Measurements from ENCODE around the gene CHI3L2. TPM values are rescaled to one million over a fixed set of nuclear protein-coding genes. Genes with fewer than 3 reads are reported as not detected.

Gene CHI3L2, protein sequence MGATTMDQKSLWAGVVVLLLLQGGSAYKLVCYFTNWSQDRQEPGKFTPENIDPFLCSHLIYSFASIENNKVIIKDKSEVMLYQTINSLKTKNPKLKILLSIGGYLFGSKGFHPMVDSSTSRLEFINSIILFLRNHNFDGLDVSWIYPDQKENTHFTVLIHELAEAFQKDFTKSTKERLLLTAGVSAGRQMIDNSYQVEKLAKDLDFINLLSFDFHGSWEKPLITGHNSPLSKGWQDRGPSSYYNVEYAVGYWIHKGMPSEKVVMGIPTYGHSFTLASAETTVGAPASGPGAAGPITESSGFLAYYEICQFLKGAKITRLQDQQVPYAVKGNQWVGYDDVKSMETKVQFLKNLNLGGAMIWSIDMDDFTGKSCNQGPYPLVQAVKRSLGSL
- polyA plus RNA-seq (2012; ENCODE audit: missing spikeins), result 2.4 TPM

DNA sequence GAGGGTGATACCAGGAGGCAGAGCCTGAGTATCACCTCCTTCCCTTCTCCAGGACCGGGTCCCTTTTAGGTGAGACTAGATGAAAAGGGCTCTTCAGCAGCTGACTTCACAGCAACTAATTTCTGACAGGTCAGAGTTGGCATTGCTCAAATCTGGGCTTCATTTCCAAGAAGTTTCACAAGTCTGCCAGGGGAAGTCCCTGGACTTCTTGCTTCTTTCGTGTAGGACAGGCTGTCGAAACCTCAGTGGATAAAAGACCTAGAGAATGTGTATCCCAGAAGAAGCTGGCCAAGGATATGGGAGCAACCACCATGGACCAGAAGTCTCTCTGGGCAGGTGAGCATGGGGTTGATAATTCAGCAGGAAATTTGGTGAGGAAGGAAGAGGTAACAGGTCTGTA is at the start of gene CHI3L2:
Gene CHI3L2, plus strand, starts transcription at position 280 of the 400 bp plus-strand sequence. Its CDS starts 17 bp downstream, at position 297.
- FAIRE-seq (no peak), DNase-seq (ENCODE audit: insufficient read length) (no peak)
- TF ChIP-seq POLR2AphosphoS5 (IDR thresholded peaks at IDR 0.05; ENCODE audit: low read depth, low read length) (no peak), POLR2A (IDR thresholded peaks at IDR 0.05; ENCODE audit: low read depth, low read length) (no peak), TAF1 (IDR thresholded peaks at IDR 0.05; ENCODE audit: borderline replicate concordance, low read depth, low read length) (no peak)

DNA sequence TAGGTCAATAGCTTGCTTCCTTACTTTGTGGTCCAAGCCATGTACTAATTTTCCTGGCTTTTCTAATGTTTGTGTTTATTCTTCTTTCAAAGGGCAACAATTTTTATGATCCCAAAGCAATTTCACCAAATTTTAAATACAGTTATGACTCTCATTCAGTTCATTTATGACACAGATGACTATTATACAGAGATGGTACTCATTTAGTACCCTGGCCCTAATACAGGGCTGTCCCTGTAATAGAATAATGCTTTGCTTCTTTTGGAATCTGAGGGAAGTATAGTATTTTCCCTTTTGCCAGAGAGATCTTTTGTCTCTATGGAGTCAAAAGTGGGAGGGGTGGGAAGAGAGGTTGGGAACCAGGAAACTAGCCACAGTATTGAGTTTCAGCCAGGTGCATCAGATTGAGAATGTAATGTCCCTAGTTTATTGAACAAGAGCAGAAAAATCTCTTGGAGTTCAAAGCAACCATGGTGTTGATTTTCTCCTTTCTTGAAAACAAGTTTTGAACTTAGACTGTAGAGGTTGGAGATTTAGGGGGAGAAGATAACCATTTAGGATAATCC is 47.5 kb upstream of the CHI3L2 start:
- DNase-seq (ENCODE audit: insufficient read length) (no peak), FAIRE-seq (no peak)
- TF ChIP-seq POLR2A (IDR thresholded peaks at IDR 0.05; ENCODE audit: low read depth, low read length) (no peak), TAF1 (IDR thresholded peaks at IDR 0.05; ENCODE audit: borderline replicate concordance, low read depth, low read length) (no peak), POLR2AphosphoS5 (IDR thresholded peaks at IDR 0.05; ENCODE audit: low read depth, low read length) (no peak)

DNA sequence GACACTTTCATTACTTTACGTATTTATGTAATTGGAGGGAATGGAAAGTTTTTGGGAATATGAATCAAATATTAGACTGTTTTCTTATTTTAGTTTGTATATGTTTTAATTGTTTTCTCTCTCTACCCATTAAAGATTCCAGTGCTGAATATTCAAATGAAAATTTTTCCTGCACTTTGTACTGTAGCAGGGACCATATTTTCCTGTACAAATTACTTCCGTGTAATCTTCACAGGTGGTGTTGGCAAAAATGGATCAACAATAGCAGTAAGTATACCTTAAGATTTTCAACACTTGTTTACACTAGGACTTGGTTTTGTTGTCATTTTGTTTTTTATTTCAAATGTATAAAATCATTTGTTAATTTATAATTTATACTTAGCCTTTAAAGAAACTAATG is 45.5 kb upstream of the CHI3L2 start:
- FAIRE-seq, result peak; percentile 21
- DNase-seq (ENCODE audit: insufficient read length), result no peak
- TF ChIP-seq POLR2A (IDR thresholded peaks at IDR 0.05; ENCODE audit: low read depth, low read length) (no peak), POLR2AphosphoS5 (IDR thresholded peaks at IDR 0.05; ENCODE audit: low read depth, low read length) (no peak), TAF1 (IDR thresholded peaks at IDR 0.05; ENCODE audit: borderline replicate concordance, low read depth, low read length) (no peak)

DNA sequence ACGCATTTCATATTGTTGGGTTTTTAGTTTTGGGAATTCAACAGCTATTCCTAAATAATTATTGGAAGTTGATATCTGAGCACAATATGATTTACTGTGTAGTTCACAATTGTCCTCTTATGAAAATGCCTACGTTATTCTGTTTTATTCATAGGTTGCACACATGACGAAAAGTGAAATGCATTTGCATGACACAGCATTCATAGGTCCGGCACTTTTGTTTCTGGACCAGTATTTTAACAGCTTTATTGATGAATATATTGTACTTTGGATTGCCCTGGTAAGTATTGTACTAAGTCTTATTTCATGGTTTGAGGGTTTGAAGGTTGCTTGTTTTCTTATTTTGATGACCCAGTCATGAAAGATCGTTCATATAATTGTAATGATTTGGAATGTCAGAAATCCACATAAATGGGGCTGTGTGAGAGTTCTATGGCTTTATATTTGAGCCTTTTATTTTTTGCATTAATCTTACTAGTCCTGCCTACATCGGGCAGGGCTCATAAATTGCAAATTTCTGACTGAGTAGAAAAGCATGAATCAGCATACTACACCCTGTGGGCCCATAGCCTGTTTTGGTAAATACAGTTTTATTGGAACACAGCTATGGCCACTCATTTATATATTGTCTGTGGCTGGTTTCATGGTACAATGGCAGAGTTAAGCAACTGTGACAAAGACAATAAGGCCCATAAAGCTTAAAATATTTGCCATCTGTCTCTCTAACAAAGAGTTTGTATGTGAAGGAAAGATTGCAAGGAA is 44.0 kb upstream of the CHI3L2 start:
- TF ChIP-seq TAF1 (IDR thresholded peaks at IDR 0.05; ENCODE audit: borderline replicate concordance, low read depth, low read length), result no peak
- TF ChIP-seq POLR2A (IDR thresholded peaks at IDR 0.05; ENCODE audit: low read depth, low read length), result no peak
- no peak for TF ChIP-seq POLR2AphosphoS5 (IDR thresholded peaks at IDR 0.05; ENCODE audit: low read depth, low read length)
- peak; percentile 36 for FAIRE-seq
- no peak for DNase-seq (ENCODE audit: insufficient read length)

DNA sequence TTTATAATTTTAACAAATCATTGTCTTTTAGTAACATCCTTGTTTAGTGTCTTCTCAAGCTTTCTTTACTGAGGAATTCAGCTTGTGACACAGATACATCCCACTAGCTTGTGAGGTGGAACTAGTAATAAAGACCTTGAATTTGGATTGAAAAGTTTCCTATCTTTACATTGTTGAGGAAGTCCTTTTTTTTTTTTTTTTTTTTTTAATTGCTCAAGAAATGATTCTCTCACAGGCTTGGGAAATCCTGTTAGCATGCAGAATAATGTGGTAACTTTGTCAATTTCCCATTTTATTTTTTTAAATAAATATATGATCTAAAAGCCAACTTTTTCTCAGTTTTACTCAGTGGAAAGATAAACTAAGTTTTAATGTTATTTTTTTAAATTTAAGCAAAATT is 42.9 kb upstream of the CHI3L2 start:
- FAIRE-seq (no peak), DNase-seq (ENCODE audit: insufficient read length) (no peak)
- no peak for TF ChIP-seq POLR2A (IDR thresholded peaks at IDR 0.05; ENCODE audit: low read depth, low read length)
- no peak for TF ChIP-seq TAF1 (IDR thresholded peaks at IDR 0.05; ENCODE audit: borderline replicate concordance, low read depth, low read length)
- TF ChIP-seq POLR2AphosphoS5 (IDR thresholded peaks at IDR 0.05; ENCODE audit: low read depth, low read length), result no peak

DNA sequence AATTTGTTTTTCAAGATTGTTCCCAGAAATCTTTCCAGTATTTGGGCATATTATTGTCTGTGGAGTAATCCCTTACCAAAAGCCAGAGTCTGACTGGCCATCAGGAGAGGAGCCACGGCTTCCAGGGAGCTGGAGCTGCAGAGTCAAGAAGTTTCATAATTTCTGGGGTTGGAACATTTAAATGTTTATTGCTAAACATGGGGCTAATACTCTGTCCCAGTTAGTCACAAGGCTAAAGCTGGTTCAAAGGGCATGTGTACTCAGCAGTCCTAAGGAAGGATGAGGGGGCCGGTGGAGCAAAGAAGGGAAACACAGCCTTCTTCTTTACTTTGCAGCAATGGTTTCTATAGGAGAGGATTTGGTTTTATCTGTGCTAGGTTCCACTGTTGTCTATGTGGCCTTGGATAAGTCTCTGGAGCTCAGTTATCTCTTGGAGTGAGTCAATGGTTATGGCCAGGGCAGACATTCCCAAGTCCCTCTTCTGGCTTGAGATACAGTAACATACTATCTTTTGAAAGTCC is 36.5 kb upstream of the CHI3L2 start:
- FAIRE-seq (no peak), DNase-seq (ENCODE audit: insufficient read length) (no peak)
- no peak for TF ChIP-seq POLR2AphosphoS5 (IDR thresholded peaks at IDR 0.05; ENCODE audit: low read depth, low read length)
- no peak for TF ChIP-seq POLR2A (IDR thresholded peaks at IDR 0.05; ENCODE audit: low read depth, low read length)
- TF ChIP-seq TAF1 (IDR thresholded peaks at IDR 0.05; ENCODE audit: borderline replicate concordance, low read depth, low read length), result no peak

DNA sequence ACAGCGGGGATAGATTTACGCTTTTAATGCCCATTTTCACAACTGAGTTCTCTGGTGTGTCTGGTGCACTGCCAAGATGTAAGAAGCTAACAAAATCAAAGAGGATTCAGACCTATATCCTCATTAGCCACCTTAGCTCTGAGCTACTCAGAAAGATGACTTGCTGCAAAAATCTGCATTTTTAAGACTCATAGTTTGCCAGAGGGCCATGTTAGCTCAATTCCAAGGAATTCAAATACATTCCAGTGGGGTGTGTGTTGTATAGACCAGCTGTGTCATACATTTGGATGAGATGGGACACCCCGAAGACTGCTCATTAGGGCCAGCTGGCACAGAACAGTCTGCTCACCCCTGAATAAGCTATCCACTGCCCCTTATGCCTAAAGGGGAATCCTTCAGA is 36.0 kb upstream of the CHI3L2 start:
- DNase-seq (ENCODE audit: insufficient read length) (no peak), FAIRE-seq (no peak)
- TF ChIP-seq TAF1 (IDR thresholded peaks at IDR 0.05; ENCODE audit: borderline replicate concordance, low read depth, low read length), result no peak
- TF ChIP-seq POLR2AphosphoS5 (IDR thresholded peaks at IDR 0.05; ENCODE audit: low read depth, low read length), result no peak
- no peak for TF ChIP-seq POLR2A (IDR thresholded peaks at IDR 0.05; ENCODE audit: low read depth, low read length)

DNA sequence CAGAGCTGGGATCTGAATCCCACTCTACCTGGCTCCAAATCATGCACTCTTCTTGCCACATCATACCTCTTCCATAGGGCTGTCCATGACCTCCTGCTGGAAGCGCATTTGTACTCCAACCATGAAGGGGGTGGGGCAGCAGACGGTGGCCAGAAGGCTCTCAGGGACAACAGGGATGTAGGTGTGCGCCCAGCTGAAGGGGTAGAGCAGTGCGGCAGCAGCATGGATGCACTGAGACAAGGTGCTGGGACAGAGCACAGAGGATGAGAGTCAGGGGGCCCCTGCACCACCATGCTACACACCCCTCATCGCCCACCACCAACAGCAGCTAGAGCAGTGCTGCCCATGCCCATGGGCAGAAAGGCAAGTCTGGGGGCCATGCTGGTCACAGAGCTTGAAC is 35.4 kb upstream of the CHI3L2 start:
- TF ChIP-seq POLR2AphosphoS5 (IDR thresholded peaks at IDR 0.05; ENCODE audit: low read depth, low read length) (peak; percentile 47; the same call in 1 of the 2 replicates), TAF1 (IDR thresholded peaks at IDR 0.05; ENCODE audit: borderline replicate concordance, low read depth, low read length) (no peak), POLR2A (IDR thresholded peaks at IDR 0.05; ENCODE audit: low read depth, low read length) (peak; percentile 34; the same call in 1 of the 2 replicates)
- DNase-seq (ENCODE audit: insufficient read length) (no peak), FAIRE-seq (no peak)

DNA sequence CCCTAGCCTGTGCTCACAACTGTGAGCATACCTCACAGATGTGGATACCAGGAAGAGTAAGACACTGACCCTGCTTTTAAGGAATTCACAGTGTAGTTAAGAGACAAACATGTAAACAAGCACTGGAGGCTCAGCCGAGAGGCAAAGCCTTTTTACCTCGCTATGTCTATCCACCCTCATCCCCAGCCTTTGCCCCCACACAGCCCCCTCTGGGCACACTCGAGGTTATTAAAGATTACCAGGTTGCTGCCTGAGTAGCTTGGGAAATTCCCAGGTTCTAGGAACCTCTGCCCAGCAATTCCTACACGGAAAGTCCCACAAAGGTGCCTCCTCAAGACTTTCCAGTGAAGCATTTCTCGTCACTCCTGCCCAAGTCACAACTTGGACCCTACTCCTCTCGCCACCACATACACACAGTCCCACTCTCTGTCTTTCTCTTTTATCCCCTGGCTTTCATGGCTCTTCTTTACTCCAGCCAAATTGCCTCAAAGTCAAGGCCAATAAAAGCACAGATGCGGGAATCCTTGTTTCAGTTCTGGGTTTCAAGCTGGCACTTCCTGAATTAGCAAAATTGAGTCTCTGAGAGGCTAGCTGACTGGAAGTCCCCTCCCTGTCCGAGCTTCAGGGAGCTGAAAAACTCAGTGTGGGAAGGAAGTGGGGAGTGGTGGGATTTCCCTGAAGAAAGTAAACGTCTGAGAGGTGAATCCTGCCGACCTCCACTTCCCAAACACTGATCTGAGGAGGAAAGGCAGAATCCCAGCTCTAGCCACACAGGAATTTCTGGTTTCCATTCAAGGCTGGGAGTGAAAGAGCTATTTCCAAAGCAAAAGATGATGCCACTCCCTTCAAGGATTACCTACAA is 34.6 kb upstream of the CHI3L2 start:
- TF ChIP-seq TAF1 (IDR thresholded peaks at IDR 0.05; ENCODE audit: borderline replicate concordance, low read depth, low read length), result no peak
- 0 out of 2 replicates have a peak, but pooled peaks have one; percentile 11 for TF ChIP-seq POLR2AphosphoS5 (IDR thresholded peaks at IDR 0.05; ENCODE audit: low read depth, low read length)
- TF ChIP-seq POLR2A (IDR thresholded peaks at IDR 0.05; ENCODE audit: low read depth, low read length), result peak; percentile 16; the same call in 1 of the 2 replicates
- peak; percentile 90 for FAIRE-seq
- DNase-seq (ENCODE audit: insufficient read length), result no peak

DNA sequence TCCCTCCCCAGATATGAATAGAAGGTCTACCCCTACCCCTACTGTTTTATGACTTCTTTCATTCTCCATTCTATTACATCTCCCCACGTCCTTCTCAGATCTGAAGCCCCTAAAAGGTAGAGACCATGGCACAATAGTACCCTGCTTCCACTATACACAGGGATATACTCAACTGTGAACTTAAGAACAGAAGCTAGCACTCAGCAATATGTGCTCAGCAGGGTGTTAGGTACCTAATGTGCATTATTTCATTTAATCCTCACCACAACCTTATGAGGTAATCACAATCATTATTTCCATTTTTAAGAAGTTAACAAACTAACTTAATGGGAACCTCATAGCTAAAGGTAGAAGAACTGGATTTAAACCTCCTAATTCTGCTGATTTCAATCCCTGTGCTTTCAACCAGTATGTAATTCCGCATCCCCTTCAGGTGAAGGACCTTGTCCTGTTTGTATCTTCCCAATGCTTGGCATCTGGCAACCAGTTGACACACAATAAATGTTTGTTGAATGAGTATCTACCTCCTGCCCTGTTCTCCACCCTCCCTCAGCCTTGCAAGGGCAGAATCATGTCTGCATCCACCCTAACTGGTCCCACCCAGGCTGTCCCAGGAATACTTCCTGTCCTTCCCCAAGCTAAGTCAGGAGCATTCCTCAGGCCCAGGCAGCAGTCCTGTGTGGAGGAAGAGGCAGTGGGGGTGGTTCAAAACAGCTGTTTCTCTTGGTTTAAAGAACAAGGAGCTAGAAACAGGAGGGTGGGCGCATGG is 33.6 kb upstream of the CHI3L2 start:
- FAIRE-seq (peak; percentile 61), DNase-seq (ENCODE audit: insufficient read length) (no peak)
- TF ChIP-seq POLR2AphosphoS5 (IDR thresholded peaks at IDR 0.05; ENCODE audit: low read depth, low read length) (no peak), POLR2A (IDR thresholded peaks at IDR 0.05; ENCODE audit: low read depth, low read length) (no peak), TAF1 (IDR thresholded peaks at IDR 0.05; ENCODE audit: borderline replicate concordance, low read depth, low read length) (no peak)

Data from GM12892 (cell line).